NCI-H146 (cell line): ENCODE data around the gene SLFN5.
A peak's percentile ranks its signal among the peaks of the same experiment; 100 is the strongest.
"Not testable (repeated sequence)": the region's sequence is repeated elsewhere in the genome, so short reads cannot be mapped to it uniquely, and the experiment has no call there.

Source experiments
- DNase-seq: peaks from one replicate; lab custom pipeline; 2025; lab: John Stamatoyannopoulos, UW

The SLFN5 gene

GRCh38 chr17:35291802-35292201 lies 48.9 kb downstream of the SLFN5 start:
- no peak for DNase-seq

- DNase-seq: no peak
Observed at GRCh38 chr17:35293151-35293847, 50.4 kb downstream of the SLFN5 start.

DNA sequence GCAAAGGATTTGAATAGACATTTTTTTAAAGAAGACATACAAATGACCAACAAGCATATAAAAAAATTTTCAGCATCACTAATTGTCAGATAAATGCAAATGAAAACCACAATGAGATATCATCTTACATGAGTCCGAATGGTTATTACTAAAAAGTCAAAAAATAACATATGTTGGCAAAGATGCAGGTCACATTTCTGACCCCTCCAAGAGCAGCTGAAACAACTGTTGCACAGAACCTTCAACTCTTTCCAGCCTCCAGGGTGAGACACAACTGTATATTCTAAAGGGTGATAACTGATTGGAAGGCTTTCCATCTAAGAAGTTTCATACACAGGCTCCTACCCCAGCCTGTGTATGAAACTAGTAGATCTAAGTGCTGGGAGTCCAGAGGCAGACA lies 51.9 kb downstream of the SLFN5 start:
- DNase-seq: no peak

DNA sequence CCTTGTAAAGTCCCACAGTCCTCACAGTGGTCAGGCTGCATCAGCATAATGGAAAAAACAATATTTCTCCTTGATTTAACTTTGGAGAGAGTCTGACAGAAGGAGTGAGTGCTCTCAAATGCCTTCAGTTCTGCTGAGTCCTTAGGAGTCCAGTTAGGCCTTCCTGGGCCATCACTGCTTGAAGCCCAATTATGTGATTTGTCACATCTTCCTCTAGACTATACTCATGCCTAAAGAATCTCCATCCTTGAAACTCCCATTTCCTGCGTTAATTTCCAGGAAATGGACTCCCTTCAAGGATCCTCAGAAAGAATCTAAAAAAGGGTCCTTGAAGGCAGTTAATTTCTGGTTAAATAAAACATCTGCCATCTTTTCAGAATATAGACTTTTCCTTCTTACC lies 52.8 kb downstream of the SLFN5 start:
- DNase-seq: no peak

GRCh38 chr17:35297666-35298065 lies 54.8 kb downstream of the SLFN5 start:
- no peak for DNase-seq

DNA sequence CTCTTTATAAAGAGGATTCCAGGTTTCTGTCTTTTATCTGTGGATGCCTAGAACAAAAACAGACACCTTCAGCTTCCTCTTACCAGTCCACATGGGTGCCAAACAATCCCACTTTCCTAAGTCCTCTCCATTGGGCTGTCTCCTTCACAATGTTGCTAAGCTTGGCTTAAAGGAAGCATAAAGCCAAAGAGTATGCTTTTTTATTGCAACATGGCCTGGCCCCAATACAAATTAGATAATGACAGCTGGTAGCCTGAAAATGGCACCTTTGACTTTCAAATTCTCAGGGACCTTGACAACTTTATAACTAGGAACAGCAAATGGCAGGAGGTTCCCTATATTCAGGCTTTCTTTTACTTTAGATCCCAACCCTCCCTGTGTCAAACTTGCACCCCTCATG lies 55.8 kb downstream of the SLFN5 start:
- no peak for DNase-seq

DNA sequence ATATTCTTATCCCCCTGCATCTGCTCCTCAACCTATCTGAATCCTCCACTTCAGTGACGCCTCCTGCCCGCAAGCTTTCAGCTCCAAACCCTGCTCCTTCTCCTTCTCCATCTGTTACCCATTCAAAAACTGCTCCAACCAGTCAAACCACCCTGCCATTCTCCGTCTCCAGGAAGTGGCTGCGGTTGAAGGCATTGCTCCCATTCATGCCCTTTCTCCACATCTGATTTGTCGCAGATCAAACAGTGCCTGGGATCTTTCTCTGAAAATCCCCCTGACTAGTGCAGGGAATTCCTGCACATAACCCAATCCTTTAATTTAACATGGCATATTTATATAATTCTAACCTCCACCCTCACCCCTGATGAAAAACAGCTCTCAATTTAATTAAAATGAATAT lies 56.3 kb downstream of the SLFN5 start:
- no peak for DNase-seq

DNA sequence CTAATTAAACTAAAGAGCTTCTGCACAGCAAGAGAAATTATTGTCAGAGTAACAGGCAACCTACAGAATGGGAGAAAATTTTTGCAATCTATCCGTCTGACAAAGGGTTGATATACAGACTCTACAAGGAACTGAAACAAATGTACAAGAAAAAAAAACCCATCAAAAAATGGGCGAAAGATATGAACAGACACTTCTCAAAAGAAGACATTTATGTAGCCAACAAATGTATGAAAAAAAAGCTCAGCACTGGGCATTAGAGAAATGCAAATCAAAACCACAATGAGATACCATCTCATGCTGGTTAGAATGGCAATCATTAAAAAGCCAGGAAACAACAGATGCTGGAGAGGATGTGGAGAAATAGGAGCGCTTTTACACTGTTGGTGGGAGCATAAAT lies 66.5 kb downstream of the SLFN5 start:
- DNase-seq: not testable (repeated sequence)

DNA sequence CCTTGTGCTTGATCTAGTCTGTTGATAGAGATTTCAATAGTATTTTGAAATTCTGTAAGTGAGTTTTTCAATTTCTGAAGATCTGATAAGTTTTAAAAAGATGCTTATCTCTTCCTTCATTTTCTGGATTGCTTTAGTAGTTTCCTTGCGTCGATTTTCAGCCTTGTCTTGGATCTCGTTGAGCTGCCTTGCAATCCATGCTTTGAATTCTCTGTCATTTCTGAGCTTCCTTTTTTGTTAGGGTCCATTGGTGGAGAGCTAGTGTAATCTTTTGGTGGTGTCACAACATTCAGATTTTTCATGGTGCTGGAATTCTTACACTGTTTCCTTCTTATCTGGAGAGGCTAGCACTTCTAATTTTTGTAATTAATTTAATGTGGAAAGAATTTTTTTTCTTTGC lies 69.5 kb downstream of the SLFN5 start:
- DNase-seq: no peak

DNA sequence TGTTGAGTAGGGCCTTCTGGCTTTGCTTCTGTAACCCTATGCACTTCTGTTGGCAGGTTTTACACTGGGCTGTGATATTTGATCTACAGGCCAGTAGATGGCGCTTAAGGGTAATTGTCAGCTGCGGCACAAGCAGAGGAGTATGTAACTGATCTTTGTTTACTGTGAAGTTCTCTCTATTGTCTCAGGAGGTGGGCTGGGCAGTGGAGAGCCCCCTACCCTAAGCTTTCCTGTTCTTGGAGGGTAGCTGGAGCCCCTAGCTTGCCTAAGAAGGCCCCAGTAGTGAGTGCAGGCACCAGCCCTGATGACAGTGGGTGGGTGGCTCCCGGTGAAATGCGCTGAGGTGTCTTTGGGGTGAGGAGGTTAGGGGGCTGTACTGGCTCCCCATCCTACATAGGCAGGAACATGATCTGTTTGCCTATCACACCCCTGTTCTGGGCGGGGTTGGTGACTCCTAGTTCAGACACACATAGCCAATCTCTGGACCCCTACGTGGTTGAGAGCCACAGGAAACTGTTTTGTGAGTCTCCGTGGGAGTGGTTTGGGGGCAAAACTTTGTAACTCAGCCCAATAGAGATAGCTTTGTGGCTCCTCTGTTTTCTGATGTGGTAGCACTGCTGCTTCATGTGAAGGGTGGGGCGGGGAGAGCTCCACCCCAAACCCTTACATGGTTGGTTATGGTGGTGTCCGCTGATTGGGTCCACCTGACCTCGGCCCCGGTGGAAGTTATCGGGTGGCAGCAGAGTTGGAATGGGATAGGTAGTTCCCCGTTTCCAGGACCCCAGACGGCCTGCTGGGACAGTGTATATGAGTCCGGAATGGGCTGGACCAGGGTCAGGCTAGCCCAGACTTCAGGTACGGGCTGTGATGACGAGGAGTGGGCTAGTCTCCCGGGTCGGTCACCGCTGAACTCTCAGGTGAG lies 70.2 kb downstream of the SLFN5 start:
- peak; percentile 31 for DNase-seq

- no peak for DNase-seq
Observed at GRCh38 chr17:35313875-35314409, 71.1 kb downstream of the SLFN5 start.

DNA sequence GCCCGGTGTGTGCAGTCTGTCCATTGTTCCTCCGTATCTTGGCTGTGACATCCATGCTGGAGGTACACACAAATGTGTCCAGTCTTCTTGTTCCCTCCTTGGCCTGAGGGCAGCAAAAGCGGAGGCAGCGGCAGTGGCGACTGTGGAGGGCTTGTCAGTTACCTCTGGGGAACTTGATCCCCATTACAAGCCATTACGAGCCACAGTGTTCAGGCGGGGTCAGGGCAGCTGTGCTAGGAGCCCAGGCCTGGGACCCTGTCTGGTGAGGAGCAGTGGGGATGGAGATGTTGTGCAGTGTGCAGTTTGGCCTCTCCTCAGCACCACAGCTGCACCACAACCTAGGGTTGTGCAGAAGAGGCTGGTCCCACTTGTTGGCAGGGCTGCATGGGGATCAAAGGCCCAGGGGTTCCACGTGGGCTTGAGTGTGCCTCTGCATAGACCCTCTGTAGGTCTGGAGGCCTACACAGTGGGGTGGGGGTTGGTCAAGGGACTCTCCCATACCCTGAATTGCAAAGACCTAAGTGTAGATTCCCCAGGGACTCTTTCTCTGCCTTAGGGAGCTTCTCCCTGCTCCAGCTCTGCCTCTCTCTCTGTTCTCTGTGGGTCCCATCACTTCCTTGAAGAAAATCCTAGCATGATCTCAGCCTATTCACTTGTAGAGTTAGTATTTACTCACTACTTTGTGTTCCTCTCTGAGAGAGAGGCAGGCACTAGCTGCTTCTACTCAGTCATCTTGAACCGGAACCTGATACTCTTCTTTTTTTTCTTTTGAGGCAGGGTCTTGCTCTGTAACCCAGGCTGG lies 71.7 kb downstream of the SLFN5 start:
- no peak for DNase-seq

DNA sequence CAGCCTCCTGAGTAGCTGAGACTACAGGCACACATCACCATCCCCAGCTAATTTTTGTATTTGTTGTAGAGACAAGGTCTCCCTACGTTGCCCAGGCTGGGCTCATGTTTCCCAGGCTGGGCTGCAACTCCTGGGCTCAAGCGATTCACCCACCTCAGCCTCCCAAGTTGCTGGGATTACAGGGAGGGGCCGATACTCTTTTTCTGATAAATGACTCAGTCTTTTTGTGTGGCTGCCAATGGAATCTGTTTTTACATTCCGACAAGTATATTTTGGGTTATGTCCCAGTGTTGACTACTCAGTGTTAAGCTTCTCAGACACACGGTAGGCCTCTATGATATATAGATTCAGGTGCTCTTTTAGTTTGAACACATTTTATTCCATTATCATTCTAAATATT lies 72.4 kb downstream of the SLFN5 start:
- no peak for DNase-seq

- no peak for DNase-seq
Observed at GRCh38 chr17:35315971-35316370, 73.1 kb downstream of the SLFN5 start.

DNA sequence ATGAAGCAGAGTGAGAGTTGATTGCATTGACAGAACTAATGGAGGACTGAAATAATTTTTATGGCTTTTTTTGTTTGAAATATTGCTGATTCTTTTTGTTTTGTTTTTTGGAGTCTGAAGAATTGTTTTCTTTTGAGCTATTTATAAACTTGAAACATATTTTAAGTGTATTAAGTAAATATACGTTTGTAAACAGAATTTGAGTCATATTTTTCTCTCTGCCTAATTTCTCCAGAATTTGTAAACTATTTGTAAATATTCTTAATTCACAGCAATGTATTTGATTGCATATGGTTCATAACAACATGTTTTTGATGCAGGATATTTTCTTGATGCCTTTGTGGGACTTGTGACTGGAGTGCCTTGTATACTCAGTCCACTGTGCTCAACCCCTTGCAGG lies 79.9 kb downstream of the SLFN5 start:
- no peak for DNase-seq
